Inflammatory macrophage treated with lipopolysaccharide for 1 hour (primary cell): ENCODE results near the gene E2F4.

Experiments used
- DNase-seq, 2 donors: peaks; one replicate each; pipeline ENCODE4 v3.0.0-alpha.2; 2020 to 2022

Gene E2F4

GRCh38 chr16:67174706-67175231, 17.2 kb upstream of the E2F4 start:
- DNase-seq, result no peak

DNA sequence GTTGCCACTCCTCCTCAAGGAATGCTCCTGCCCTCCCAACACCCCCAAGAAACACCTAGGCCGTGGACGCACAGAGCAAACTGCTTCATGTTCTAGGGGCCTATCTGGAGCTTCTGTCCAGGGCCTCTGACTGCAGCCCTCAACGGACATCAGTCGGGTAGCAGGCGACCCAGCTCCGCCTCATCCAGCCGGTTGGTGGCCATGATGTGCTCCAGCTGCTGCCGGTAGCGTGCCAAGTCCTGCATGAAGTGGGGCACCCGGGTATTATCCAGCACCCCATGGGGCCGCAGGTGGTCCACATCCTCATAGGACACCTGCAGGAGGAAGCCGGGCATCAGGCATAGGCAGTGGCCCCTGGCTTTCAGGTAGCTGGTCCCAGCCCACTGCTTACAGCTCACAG, 15.3 kb upstream of the E2F4 start:
- DNase-seq, result no peak

- peak in 1 of 2 donors; percentile 31 for DNase-seq
Measured at GRCh38 chr16:67177743-67178699, 13.9 kb upstream of the E2F4 start.

DNA sequence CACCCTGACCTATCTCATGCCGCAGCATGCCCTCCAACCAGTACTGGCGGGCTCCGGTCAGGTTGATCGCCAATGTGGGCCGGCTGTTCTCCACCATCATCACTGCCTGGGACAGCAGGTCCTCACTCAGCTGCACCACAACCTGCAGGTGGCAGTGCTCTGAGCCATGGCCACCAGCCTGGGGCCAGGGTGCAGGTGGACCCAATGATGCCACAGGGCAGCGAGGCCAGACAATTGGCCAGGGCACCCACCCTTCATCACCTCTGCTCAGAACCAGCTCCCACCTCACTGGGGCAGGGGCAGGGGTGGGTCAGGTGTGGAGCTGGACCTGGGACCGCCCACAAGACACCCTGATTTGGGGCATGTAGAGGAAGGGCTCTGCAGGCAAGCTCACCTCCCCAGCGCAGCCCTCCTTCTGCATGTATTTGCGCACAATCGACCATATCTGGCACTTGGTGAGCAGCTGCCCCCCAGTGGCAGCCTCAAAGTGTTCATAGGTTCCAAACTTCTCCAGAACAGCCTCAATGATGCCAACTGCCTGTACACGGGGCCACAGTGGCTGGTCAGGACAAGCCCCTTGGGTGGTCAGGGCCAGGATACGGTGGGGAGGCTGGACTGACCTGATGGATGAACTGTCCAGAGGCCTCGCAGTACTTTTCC, 12.4 kb upstream of the E2F4 start:
- DNase-seq, result no peak

GRCh38 chr16:67180166-67180565, 11.8 kb upstream of the E2F4 start:
- DNase-seq, result no peak

GRCh38 chr16:67181346-67181745, 10.6 kb upstream of the E2F4 start:
- peak in 1 of 2 donors; percentile 24 for DNase-seq

DNA sequence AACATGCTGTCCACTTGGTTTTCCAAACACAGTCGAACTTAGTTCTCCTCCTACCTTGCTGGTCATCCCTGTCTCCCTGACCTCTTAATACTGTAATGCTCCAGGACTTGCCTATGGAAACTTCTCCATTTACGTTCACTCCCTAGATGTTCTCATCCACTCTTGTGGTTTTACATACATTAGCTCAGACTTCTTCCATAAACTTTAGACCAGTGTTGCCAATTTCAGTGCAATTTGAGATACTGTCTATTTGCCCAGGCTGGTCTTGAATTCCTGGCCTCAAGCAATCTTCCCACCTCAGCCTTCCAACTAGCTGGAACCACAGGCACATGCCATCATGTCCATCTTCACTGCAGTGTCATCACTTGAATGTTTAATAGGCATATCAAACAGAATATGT, 9.7 kb upstream of the E2F4 start:
- DNase-seq, result no peak

DNA sequence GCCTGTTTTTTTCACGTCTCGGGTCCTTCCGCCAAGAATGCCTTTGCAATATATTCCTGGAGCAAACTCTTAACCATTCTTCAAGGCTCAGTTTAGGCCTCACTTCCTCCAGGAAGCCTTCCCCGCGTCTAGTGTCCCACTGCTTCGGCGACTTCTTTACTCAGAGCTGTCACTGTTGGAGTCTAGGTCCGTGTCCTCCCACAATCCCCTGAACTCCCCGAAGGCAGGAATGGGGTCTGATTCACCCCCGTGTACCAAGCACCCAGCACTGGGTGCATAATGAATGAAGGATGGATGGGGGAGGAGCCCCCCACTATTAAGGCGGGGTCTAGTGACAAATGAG, 8.7 kb upstream of the E2F4 start:
- no peak for DNase-seq

- peak; percentile 96 for DNase-seq
Measured at GRCh38 chr16:67183627-67184452, 8.1 kb upstream of the E2F4 start, which contains the start of gene MATCAP1. TSS of gene MATCAP1 (minus strand) at chr16:67183963. CDS start at chr16:67180610, 3,353 bp downstream.

- no peak for DNase-seq
Measured at GRCh38 chr16:67184453-67184994, 7.4 kb upstream of the E2F4 start.

DNA sequence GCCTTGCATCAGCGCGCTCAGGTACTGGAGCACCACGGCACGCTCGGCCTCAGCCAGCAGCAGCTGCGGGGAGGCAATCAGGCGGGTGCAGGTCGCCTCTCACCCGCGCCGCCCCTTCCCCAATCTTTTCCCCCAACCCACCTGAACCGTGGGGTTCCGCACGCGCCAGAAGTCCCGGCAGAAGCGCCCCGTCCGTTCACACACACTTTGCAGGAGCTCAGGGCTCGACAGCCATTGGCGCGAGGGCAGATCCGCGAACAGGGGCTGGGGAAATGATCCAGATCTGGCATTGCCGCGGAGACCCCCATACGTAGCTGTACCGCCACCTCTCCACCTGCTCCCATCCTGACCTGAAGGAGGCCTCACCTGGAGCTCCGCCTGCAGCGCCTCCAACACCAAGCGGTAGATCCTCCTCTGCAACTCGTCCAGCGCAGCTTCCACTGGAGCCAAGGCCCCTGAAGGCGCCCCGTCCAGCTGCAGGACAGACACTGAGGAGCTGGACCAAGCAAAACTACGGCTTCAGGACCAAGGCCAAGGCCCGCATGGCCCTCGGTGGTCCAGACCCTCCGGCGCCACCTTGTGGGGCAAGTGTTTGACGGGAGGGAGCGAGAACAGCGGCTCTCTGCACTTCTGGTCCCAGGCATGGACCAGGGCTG, 6.8 kb upstream of the E2F4 start:
- peak; percentile 82 to 94 for DNase-seq

GRCh38 chr16:67185651-67186134, 6.3 kb upstream of the E2F4 start:
- DNase-seq, result no peak

DNA sequence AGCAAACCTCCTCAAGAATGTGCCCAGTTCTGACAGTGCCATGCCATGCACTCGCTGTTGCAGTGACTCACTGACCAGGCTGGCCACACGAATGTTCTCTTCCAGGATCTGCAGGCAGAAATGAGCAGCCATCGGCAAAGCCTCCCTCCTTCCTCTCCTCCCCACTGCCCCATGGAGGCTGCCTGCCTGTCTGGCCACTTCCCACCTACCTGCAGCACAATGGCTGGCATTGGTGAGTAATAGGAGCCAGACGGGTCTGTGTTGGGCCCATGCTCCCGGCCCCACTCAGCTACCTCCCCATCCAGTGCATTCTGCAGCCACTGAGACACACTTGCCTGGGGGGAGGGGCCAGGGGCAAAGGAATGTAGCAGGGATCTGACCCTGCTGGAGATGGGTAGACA, 5.4 kb upstream of the E2F4 start:
- DNase-seq, result no peak

- no peak for DNase-seq
Measured at GRCh38 chr16:67187175-67187890, 4.6 kb upstream of the E2F4 start.

- peak; percentile 37 to 80 for DNase-seq
Measured at GRCh38 chr16:67188323-67188722, 3.6 kb upstream of the E2F4 start.

- no peak for DNase-seq
Measured at GRCh38 chr16:67188798-67189197, 3.2 kb upstream of the E2F4 start.

DNA sequence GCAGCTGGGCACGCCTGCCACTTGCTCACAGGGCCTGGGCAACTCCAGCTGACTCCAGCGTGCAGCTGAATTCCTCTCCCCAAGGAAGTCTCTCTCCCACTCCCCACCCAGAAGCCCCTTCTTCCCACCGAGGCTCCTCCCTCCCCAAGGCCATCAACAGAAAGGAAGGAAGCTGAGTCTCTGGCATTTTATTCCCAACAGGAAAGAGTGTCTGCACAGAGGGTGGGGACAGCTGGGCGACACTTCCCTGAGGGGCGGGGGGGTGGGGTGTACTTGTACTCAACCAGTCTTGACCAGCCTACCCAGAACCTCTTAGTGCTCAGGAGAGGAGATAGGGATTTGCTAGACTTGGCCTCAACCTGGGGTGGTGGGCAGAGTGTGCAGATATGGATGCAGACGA, 1.9 kb upstream of the E2F4 start, which contains the start of gene EXOC3L1:
Gene EXOC3L1 (minus strand): TSS at position 96 of the 400 bp plus-strand sequence. CDS start 460 bp downstream, outside the sequence.
- no peak for DNase-seq

DNA sequence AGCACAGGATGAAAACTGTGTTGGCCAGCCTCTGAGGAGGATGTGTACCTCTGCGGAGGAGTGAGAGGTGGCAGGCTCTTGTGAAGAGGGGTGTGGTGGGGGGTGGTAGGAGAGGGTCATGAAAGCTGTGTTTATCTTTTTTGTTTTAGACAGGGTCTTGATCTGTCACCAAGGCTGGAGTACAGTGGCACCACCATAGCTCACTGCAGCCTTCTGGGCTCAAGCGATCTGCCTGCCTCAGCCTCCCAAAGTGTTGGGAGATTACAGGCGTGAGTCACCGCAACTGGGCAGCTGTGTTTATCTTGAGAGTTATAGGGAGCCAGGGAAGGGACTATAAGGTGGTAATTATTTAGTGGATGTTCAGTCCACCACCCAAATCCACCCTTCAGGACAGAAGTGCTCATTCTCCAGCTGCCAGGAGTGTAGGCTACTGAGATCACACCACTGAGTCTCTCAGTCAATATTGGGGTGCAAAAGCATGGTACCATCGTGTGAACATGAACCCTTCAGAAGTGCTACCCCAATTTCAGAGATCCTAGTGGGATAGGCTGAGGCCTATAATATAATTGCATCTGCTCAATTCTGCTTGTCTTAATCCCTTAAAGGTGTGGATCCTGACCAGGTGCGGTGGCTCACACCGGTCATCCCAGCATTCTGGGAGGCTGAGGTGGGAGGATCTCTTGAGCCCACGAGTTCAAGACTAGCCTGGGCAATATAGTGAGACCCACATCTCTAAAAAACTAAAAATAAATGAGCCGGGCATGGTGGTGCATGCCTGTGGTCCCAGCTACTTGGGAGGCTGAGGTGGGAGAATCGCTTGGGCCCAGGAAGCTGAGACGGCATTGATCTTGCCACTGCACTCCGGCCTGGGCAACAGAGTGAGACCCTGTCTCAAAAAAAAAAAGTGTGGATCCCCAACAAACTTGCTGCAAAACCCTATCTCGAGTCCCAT, 1.2 kb upstream of the E2F4 start:
- DNase-seq, result no peak

DNA sequence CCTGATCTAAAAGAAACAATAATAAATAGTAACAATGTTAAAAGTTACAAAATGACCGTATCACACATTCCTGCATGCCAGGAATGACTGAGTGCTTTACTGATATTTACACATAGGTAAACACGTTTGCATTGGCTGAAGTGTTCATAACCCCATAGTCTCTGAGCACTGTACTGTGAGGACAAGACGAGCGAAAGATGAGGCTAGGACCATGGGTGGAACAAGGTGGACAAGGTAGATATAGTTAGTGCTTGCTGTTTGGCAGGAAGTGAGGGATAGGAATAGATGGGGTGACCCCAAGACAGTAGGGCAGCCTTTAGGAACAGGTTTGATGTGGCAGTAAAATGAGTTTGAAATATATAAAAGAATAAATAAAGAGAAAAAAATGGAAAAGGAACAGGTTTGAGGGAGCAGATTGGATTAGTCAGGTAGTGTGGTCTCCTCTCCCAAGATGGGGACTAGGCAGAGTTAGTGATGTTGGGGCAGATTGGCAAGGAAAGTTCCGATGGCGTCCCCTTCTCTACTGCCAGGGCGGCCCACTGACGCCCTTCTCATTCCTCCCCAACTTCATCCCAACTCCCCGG, 452 bp upstream of the E2F4 start:
- DNase-seq, result no peak
